Prostate gland (tissue), 2 donors: ENCODE data around the gene SP5.

ENCODE experiments used
- CTCF ChIP-seq, 4 experiments: fragments of 200-600 bp in 2 of 4; fragments of 450-650 bp in 2 of 4; sonication (generic) in 2 of 4; IDR thresholded peaks; 1 replicate in 3 of 4; 2 replicates in 1 of 4; pipeline ENCODE4 v1.5.1; 2016 to 2019; ENCODE audit warnings: antibody characterized with exemption in 4 of 4, mild to moderate bottlenecking in 2 of 4, moderate library complexity in 2 of 4
- POLR2A ChIP-seq: fragments of 450-650 bp; IDR thresholded peaks from one replicate; pipeline ENCODE4 v1.6.1; 2016; ENCODE audit warnings: antibody characterized with exemption, mild to moderate bottlenecking
- POLR2AphosphoS5 ChIP-seq: sonication (generic); formaldehyde crosslinking; IDR thresholded peaks from one replicate; pipeline ENCODE4 v1.6.1; 2017; ENCODE audit warnings: antibody characterized with exemption

- TF ChIP-seq CTCF (IDR thresholded peaks at IDR 0.05) (no peak), POLR2A (no peak), POLR2AphosphoS5 (no peak)
Measured at GRCh38 chr2:170671079-170671478, 44.1 kb upstream of the SP5 start.
